Subcutaneous abdominal adipose tissue (tissue), 5 donors: Measurements from ENCODE around the gene POU2F3.

Experiments used
- H3K27ac ChIP-seq: one replicate; pipeline ENCODE4 v1.7.0; 2013; ENCODE audit warnings: low read depth, mild to moderate bottlenecking, inconsistent platforms, low read length, moderate library complexity
- H3K27me3 ChIP-seq, 5 donors: one replicate each; pipeline ENCODE4 v1.7.0; 2013; ENCODE audit warnings: low read length in 5 of 5, inconsistent platforms in 1 of 5; ENCODE audit not compliant: control insufficient read depth in 5 of 5, insufficient read depth in 4 of 5
- H3K36me3 ChIP-seq, 5 donors: one replicate each; pipeline ENCODE4 v1.7.0; 2013; ENCODE audit warnings: low read length in 5 of 5; ENCODE audit not compliant: control insufficient read depth in 5 of 5, insufficient read depth in 5 of 5
- H3K4me1 ChIP-seq, 5 donors: one replicate each; pipeline ENCODE4 v1.7.0; 2013; ENCODE audit warnings: low read length in 5 of 5, mild to moderate bottlenecking in 3 of 5, moderate library complexity in 1 of 5; ENCODE audit not compliant: control insufficient read depth in 5 of 5, insufficient read depth in 5 of 5
- H3K4me3 ChIP-seq, 5 donors: one replicate each; pipeline ENCODE4 v1.7.0; 2013; ENCODE audit warnings: low read length in 5 of 5, low read depth in 1 of 5
- H3K9ac ChIP-seq, 5 donors: one replicate each; pipeline ENCODE4 v1.7.0; 2013; ENCODE audit warnings: low read length in 5 of 5, mild to moderate bottlenecking in 4 of 5, moderate library complexity in 3 of 5
- H3K9me3 ChIP-seq, 5 donors: one replicate each; pipeline ENCODE4 v1.7.0; 2013; ENCODE audit warnings: low read length in 5 of 5; ENCODE audit not compliant: control insufficient read depth in 5 of 5
- donor health status: healthy.
- donor health status: healthy.
- donor health status: healthy.
- donor health status: healthy.
- donor health status: healthy.

Gene POU2F3

GRCh38 chr11:120358729-120359128, 118.8 kb downstream of the POU2F3 start:
- H3K9ac ChIP-seq = no peak overlapping the region
- H3K27ac ChIP-seq = no peak overlapping the region
- no peak overlapping the region for H3K4me3 ChIP-seq
- H3K27me3 ChIP-seq = no peaks in the 10 kb centered on the region
- H3K36me3 ChIP-seq = no peaks in the 10 kb centered on the region
- no peaks in the 10 kb centered on the region for H3K9me3 ChIP-seq
- peaks cover 0 to 9% (median 0%) of the 10 kb centered on the region in 5 donors for H3K4me1 ChIP-seq

- H3K27ac ChIP-seq = no peak overlapping the region
- no peaks in the 10 kb centered on the region for H3K27me3 ChIP-seq
- no peak overlapping the region for H3K4me3 ChIP-seq
- H3K36me3 ChIP-seq = no peaks in the 10 kb centered on the region
- peaks cover 0 to 7% (median 0%) of the 10 kb centered on the region in 5 donors for H3K4me1 ChIP-seq
- no peak overlapping the region for H3K9ac ChIP-seq
- no peaks in the 10 kb centered on the region for H3K9me3 ChIP-seq
Measured at GRCh38 chr11:120363436-120363835, 123.5 kb downstream of the POU2F3 start.

DNA sequence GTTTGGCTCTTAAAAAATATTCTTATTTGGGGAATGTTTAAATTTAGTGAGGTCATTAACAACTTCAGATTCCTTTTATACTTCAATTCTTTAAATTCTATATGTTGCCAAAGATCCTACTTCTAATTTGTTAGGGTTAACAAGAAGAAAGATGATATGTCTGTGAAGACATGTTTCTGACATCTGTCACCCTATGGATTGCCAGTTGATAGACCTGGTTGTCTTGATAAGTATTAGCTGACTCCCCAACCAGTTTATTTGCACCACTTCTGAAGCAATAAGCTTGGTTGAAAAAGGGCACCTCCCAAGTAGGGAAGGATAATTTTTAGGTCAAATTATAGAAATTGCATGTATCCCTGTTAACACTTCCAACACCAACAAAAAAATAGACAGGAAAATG, 125.6 kb downstream of the POU2F3 start:
- Histone ChIP-seq H3K27ac (no peak overlapping the region), H3K36me3 (no peaks in the 10 kb centered on the region), H3K4me3 (no peak overlapping the region), H3K9me3 (no peaks in the 10 kb centered on the region), H3K4me1 (peaks cover 0 to 8% (median 0%) of the 10 kb centered on the region in 5 donors), H3K27me3 (no peaks in the 10 kb centered on the region), H3K9ac (no peak overlapping the region)
